ENCODE measurements around the gene UCN. TPM values are rescaled to one million over a fixed set of nuclear protein-coding genes. Genes with fewer than 3 reads are reported as not detected.
"Not testable (repeated sequence)": the region's sequence is repeated elsewhere in the genome, so short reads cannot be mapped to it uniquely, and the experiment has no call there.

UCN gene
- total RNA-seq, 1 donor from 2014 or later: 2.1 TPM

- intact Hi-C loops (cut with DNase I): no loop called here
- no peak for DNase-seq (ENCODE audit: low spot score)
These were observed 8.6 kb upstream of the UCN start for GRCh38 chr2:27316655-27317412.

- DNase-seq (ENCODE audit: low spot score): no peak
- intact Hi-C loops (cut with DNase I): no loop called here
These were observed 6.9 kb upstream of the UCN start for GRCh38 chr2:27315122-27315521.

- intact Hi-C loops (cut with DNase I): no loop called here
- DNase-seq (ENCODE audit: low spot score): no peak
These were observed 6.5 kb upstream of the UCN start for GRCh38 chr2:27314709-27315108.

- DNase-seq (ENCODE audit: low spot score): no peak
- intact Hi-C loops (cut with DNase I): no loop called here
These were observed 5.8 kb upstream of the UCN start for GRCh38 chr2:27313882-27314645.

- intact Hi-C loops (cut with DNase I): no loop called here
- peak; percentile 47 for DNase-seq (ENCODE audit: low spot score)
These were observed 3.9 kb upstream of the UCN start for GRCh38 chr2:27312152-27312551.

DNA sequence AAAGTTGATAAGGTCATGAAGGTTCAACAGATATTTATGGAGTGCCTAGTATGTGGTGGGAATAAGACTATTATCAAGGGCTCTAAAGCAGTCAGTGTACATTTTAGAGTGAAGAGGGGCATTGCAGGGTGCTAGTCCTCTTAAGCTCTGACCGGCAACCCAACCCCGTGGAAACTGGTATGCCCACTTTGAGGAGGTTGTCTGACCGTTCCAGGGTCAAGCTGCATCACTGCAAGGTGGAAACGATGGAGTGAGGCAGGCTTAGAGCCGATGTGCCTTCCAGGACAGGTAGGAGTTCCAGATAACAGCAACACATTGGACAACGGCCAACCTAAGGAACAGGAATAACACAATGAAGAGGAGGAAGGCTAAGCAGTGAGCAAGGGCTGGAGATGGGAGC, 1.4 kb upstream of the UCN start:
- DNase-seq (ENCODE audit: low spot score): no peak
- intact Hi-C loops (cut with DNase I): no loop called here

DNA sequence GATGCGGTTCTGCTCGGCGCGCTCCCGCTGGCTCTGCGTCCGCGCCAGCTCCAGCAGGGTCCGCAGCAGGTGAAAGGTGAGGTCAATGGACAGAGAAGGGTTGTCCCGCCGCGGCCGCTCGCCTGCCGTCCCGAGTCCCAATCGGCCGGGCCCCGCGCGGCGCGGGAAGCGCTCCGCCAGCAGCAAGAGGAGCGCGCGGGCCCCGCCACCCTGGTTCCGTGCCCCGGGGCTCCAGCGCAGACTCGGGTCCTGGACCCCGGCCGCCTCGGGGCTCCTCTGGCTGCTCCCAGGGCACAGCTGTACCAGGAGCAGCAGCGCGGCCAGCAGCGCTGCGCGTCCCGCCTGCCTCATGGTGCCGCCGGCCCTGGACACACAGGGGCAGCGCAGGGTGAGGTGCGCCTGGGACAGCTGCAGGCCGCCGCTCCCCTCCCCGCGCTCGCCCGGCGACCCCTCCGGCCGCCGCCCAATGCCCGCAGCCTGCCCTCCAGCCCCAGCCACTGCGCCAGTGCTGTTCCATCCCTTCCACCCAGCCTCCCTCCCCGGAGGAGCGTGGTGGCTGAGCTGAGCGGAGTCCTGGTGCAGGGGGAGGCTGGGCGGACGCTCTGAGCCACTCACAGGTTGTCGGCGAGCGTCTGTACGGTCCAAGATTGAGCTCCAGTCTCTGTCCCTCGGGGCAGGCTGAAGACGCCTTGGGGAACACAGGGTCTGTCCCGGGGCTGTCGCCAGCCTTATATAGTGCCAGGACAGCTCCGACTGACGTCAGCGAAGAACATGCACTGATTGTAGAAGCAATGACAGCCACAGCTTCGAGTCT, 493 bp downstream of the UCN start:
- DNase-seq (ENCODE audit: low spot score): no peak
- intact Hi-C loops (cut with DNase I): no loop called here

DNA sequence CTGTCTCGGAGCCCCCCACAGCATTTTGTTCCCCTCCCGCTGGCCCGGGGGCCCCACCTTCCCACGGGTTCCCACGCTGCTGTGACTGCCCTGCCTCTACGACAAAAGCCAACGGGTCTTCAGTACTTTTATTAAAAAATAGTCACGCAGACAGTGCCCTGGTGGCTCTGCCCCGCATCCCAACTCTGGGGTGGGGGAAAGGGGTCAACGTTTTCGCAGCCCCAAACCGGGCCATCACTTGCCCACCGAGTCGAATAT, 1.0 kb downstream of the UCN start:
- no peak for DNase-seq (ENCODE audit: low spot score)
- intact Hi-C loops (cut with DNase I): no loop called here

DNA sequence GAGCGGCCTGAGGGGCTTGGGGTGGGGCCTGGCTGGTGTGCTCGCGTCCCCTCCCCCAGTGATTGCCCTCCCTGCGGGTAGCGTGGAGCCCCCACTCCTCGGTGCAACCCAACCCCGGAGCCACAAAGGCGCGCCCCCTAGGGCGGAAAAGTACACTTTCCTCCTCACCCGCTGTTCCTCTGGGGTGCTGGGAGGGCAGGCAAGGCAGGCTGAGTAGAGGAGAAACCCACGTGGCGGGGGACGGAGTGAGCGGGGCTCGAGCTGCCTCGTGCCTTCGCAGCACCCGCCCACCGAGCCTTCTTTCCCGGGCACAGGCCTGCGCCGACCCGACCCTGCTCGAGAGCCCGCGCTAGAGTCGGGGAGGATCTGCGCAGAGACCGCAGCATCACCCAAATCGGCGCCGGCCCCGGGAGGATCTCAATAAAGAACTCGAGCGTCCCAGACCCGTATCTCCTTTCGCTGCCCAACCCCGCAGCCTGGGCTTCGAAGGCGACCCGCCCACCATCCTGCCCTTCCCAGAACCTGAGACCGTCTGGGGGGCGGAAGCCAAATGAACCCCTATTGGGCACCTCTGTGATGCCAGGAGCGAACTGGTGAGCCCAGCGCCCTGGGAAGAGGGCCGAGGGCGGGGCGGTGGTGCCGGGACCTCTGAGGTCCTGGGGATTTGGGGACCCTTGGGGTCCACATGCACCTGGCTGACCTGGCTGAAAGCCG, 1.5 kb downstream of the UCN start:
- no peak for DNase-seq (ENCODE audit: low spot score)
- intact Hi-C loops (cut with DNase I): no loop called here

- no peak for DNase-seq (ENCODE audit: low spot score)
These were observed 2.1 kb downstream of the UCN start for GRCh38 chr2:27306136-27306535.

DNA sequence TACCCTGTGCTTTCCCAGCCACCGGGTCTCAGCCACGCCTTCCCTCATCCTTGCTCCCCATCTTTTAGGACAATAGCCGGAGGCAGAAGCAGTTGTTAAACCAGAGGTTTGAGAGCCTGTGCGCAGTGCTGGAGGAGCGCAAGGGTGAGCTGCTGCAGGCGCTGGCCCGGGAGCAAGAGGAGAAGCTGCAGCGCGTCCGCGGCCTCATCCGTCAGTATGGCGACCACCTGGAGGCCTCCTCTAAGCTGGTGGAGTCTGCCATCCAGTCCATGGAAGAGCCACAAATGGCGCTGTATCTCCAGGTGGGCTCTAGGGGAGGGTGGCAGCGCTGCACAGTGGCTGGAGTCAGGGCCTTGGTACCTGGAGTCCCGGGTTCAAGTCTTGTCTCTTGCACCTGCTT, 2.7 kb downstream of the UCN start:
- intact Hi-C loops (cut with DNase I): no loop called here

More at GRCh38 chr2:27306136-27306535, 2.1 kb downstream of the UCN start:
- intact Hi-C loops (cut with DNase I): no loop called here

DNA sequence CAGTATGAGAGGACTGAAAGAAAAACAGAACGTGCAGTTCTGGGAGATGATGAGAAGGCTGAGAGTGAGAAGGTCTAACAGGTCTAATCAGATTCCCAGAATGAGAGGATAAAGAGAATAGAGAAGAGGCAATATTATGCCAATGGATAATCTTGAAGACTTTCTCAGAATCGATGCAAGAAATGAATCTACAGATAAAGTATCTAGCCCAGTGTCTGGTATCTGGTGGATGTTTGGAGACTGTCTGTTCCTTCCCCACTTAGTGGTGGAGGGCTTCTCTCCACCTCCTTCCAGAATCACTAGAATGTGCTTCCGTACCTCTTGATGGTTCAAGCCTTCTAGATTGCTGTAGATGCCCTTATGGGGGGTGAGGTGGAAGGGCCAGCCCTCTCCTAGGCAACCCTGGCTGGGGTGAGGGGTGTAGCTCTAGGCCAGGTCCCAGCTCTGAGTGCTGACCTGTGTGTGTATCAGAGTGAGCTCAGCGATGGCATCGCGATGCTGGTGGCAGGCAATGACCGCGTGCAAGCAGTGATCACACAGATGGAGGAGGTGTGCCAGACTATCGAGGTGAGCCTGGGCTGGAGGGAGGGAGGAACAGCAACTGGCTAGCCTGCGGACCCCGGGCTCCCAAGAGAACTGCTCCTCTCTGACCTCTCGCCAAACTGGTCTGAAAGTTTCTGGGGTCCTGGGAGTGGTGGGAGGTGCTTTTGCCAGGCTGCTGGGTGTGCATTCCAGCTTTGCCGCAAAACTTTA, 3.6 kb downstream of the UCN start:
- DNase-seq (ENCODE audit: low spot score): peak; percentile 67
- intact Hi-C loops (cut with DNase I): loop anchor here (5.0 kb wide), 2 partner anchors 52 to 207 kb away; no protein-coding TSS in a partner anchor

More for the DNA sequence above, 2.7 kb downstream of the UCN start:
- no peak for DNase-seq (ENCODE audit: low spot score)

GRCh38 chr2:27303093-27304025, 4.9 kb downstream of the UCN start:
- intact Hi-C loops (cut with DNase I): loop anchor here (5.0 kb wide), 2 partner anchors 51 to 206 kb away; no protein-coding TSS in a partner anchor
- DNase-seq (ENCODE audit: low spot score): no peak

DNA sequence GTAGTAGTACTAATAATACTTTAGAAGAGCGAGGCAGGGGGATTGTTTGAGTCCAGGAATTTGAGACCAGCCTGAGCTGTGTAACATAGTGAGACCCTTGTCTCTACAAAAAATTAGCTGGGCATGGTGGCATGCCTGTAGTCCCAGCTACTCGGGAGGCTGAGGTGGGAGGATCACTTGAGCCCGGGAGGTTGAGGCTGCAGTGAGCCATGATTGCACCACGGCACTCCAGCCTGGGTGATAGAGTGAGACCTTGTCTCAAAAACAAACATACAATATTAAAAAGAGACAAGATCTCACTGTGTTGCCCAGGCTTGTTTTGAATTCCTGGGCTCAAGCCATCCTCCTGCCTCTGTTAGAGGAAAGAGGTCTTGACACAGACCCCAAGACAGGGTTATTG, 7.6 kb downstream of the UCN start:
- not testable (repeated sequence) for DNase-seq (ENCODE audit: low spot score)
- intact Hi-C loops (cut with DNase I): loop anchor here (5.0 kb wide), 2 partner anchors 48 to 203 kb away; no protein-coding TSS in a partner anchor

- intact Hi-C loops (cut with DNase I): no loop called here
- DNase-seq (ENCODE audit: low spot score): no peak
These were observed 9.7 kb downstream of the UCN start for GRCh38 chr2:27298391-27299080.

DNA sequence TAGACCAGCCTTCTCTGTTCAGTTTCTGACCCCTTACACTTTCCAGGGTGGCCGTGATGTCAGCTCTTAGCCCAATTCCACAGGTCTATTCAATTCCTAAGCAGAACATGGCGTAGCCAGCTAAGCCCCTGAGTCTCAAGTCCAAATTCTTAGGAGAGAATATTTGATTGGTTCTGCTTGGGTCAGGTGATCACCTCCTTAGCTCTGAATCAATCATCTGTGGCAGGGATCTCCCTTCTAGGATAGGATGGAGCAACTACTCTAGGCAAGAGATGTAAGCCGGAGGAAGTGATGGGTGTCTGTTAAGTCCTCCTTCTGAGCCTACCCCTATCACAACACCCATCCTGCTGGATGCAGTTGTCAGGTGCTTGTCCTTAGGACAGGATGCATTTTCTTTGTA, 11.1 kb downstream of the UCN start:
- DNase-seq (ENCODE audit: low spot score): no peak
- intact Hi-C loops (cut with DNase I): no loop called here

DNA sequence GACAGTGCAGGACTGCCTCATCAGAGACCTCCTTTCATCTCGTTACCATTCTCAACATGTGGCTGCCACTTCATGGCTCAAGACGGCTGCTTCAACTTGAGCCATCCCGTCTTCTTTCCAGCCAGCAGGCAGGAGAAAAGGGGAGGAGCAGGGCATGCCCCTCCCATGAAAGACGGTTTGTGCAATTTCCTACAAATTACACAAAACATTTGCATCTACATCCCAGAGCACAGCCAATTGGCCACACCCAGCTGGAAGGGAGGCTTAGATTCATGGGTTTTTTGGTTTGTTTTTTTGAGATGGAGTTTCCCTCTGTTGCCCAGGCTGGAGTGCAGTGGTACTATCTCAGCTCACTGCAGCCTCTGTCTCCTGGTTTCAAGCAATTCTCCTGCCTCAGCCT, 11.8 kb downstream of the UCN start:
- intact Hi-C loops (cut with DNase I): no loop called here
- DNase-seq (ENCODE audit: low spot score): no peak
